DOHH2 (cell line): ENCODE measurements around the gene DPEP3.
"Not testable (repeated sequence)": the region's sequence is repeated elsewhere in the genome, so short reads cannot be mapped to it uniquely, and the experiment has no call there.

ENCODE experiments used
- CTCF ChIP-seq: fragments of 200-600 bp; sonication (generic); IDR thresholded peaks from one replicate; pipeline ENCODE4 v1.5.1; 2014; ENCODE audit warnings: antibody characterized with exemption, mild to moderate bottlenecking, low read depth, low read length; ENCODE audit not compliant: poor library complexity, severe bottlenecking
- EZH2phosphoT487 ChIP-seq: fragments of 200-600 bp; sonication (generic); IDR thresholded peaks from 2 replicates; pipeline ENCODE4 v1.6.1; 2017; ENCODE audit warnings: borderline replicate concordance, mild to moderate bottlenecking, antibody characterized with exemption, low read length, moderate library complexity, mixed read lengths

- not testable (repeated sequence) for TF ChIP-seq CTCF, EZH2phosphoT487
Measured at GRCh38 chr16:67998231-67998778, 18.0 kb upstream of the DPEP3 start.
